H1 (cell line): ENCODE measurements around the gene TBC1D10A. TPM values are rescaled to one million over a fixed set of nuclear protein-coding genes. Genes with fewer than 3 reads are reported as not detected.

Experiments used
- CTCF ChIA-PET: fragments of 300-600 bp; sonication (Branson Sonifier 250); formaldehyde crosslinking; loops from one replicate; lab custom pipeline; 2021; ENCODE audit not compliant: partially characterized antibody; lab: Charles Lee
- POLR2A ChIA-PET: fragments of 300-600 bp; sonication (Branson Sonifier 250); formaldehyde crosslinking; loops from one replicate; lab custom pipeline; 2021; ENCODE audit warnings: inconsistent platforms; ENCODE audit not compliant: partially characterized antibody; lab: Charles Lee
- DNase-seq, 2 experiments: peaks; one replicate each; pipeline versions ENCODE4 v3.0.0 to v3.0.0-alpha.2; 2010 to 2022; ENCODE audit warnings: low spot score in 2 of 2, low read depth in 1 of 2, mixed read lengths in 1 of 2
- FAIRE-seq: peaks from 2 replicates; lab custom pipeline; 2011; peaks lifted over from hg19 to GRCh38; lab: Jason Lieb, UNC
- H2AFZ ChIP-seq: 2 replicates; pipeline ENCODE4 v1.8.1; 2012; ENCODE audit warnings: low read length, inconsistent platforms
- H2AK5ac ChIP-seq: 2 replicates; pipeline ENCODE4 v1.6.1; 2013; ENCODE audit warnings: low read depth, low read length
- H2BK120ac ChIP-seq: replicated peaks from 2 replicates; pipeline ENCODE3; 2013; ENCODE audit warnings: low read depth, low read length, inconsistent platforms
- H2BK12ac ChIP-seq: 2 replicates; pipeline ENCODE4 v1.6.1; 2013; ENCODE audit warnings: low read depth, low read length
- H2BK15ac ChIP-seq: 2 replicates; pipeline ENCODE4 v1.6.1; 2013; ENCODE audit warnings: low read length
- H2BK20ac ChIP-seq: 2 replicates; pipeline ENCODE4 v1.6.1; 2013; ENCODE audit warnings: low read length
- H2BK5ac ChIP-seq: 2 replicates; pipeline ENCODE4 v1.6.1; 2013; ENCODE audit warnings: low read depth, low read length
- H3K14ac ChIP-seq: 2 replicates; pipeline ENCODE4 v1.6.1; 2013; ENCODE audit warnings: inconsistent platforms; ENCODE audit not compliant: insufficient read length
- H3K18ac ChIP-seq: 2 replicates; pipeline ENCODE4 v1.6.1; 2013; ENCODE audit warnings: low read length; ENCODE audit errors: extremely low read depth
- H3K23ac ChIP-seq: 2 replicates; pipeline ENCODE4 v1.6.1; 2013; ENCODE audit warnings: inconsistent platforms; ENCODE audit not compliant: insufficient read length
- H3K23me2 ChIP-seq: 2 replicates; pipeline ENCODE4 v1.6.1; 2013; ENCODE audit warnings: low read depth, low read length
- H3K27ac ChIP-seq: 2 replicates; pipeline ENCODE4 v1.6.1; 2011; ENCODE audit warnings: low read depth, low read length, inconsistent platforms
- H3K27me3 ChIP-seq, 4 experiments: replicated peaks in 1 of 4; 1 replicate in 1 of 4; 2 replicates in 3 of 4; pipeline versions ENCODE4 v1.6.1 to v1.8.1; 2011 to 2013; ENCODE audit warnings: low read length in 3 of 4, mild to moderate bottlenecking in 3 of 4, inconsistent platforms in 2 of 4, mixed read lengths in 2 of 4, moderate library complexity in 1 of 4; ENCODE audit not compliant: control insufficient read depth in 3 of 4, insufficient read depth in 3 of 4; ENCODE audit errors: extremely low read depth in 1 of 4
- H3K36me3 ChIP-seq, 4 experiments: 2 replicates each; pipeline versions ENCODE4 v1.6.1 to v1.8.1; 2011 to 2013; ENCODE audit warnings: mild to moderate bottlenecking in 4 of 4, low read length in 3 of 4, moderate library complexity in 2 of 4, control low read depth in 1 of 4, inconsistent platforms in 1 of 4; ENCODE audit not compliant: insufficient read depth in 4 of 4, control insufficient read depth in 2 of 4
- H3K4ac ChIP-seq: replicated peaks from 2 replicates; pipeline ENCODE3; 2013; ENCODE audit warnings: low read length, low read depth, mixed read lengths, inconsistent platforms; ENCODE audit not compliant: insufficient read length
- H3K4me1 ChIP-seq, 4 experiments: replicated peaks in 1 of 4; 1 replicate in 1 of 4; 2 replicates in 3 of 4; pipeline versions ENCODE4 v1.6.1 to v1.8.1; 2011 to 2013; ENCODE audit warnings: low read length in 3 of 4, inconsistent platforms in 2 of 4, mixed read lengths in 1 of 4; ENCODE audit not compliant: insufficient read depth in 4 of 4, control insufficient read depth in 3 of 4
- H3K4me2 ChIP-seq, 2 experiments: 2 replicates each; pipeline versions ENCODE4 v1.6.1 to v1.8.1; 2011 to 2013; ENCODE audit warnings: low read depth in 2 of 2, low read length in 2 of 2, control low read depth in 1 of 2, inconsistent platforms in 1 of 2, mild to moderate bottlenecking in 1 of 2; ENCODE audit not compliant: insufficient read depth in 1 of 2
- H3K4me3 ChIP-seq, 4 experiments: fragments of 200-600, 300-600 bp in 1 of 4; sonication (generic), shearing (Covaris generic), sonication (Bioruptor Twin) in 1 of 4; 2 replicates each; pipeline versions ENCODE4 v1.5.1 to v1.8.1; 2011 to 2016; ENCODE audit warnings: low read length in 4 of 4, low read depth in 3 of 4, control low read depth in 2 of 4, inconsistent platforms in 2 of 4, mild to moderate bottlenecking in 2 of 4, mixed read lengths in 1 of 4, moderate library complexity in 1 of 4; ENCODE audit not compliant: insufficient read depth in 2 of 4; ENCODE audit errors: extremely low read depth in 1 of 4
- H3K56ac ChIP-seq: replicated peaks from 2 replicates; pipeline ENCODE3; 2013; ENCODE audit warnings: low read depth, mild to moderate bottlenecking, mixed read lengths, low read length, inconsistent platforms; ENCODE audit not compliant: insufficient read length
- H3K79me1 ChIP-seq: 2 replicates; pipeline ENCODE4 v1.6.1; 2013; ENCODE audit warnings: low read depth, low read length, control low read depth
- H3K79me2 ChIP-seq, 2 experiments: 2 replicates each; pipeline versions ENCODE4 v1.6.1 to v1.8.1; 2012 to 2013; ENCODE audit warnings: low read length in 2 of 2, mild to moderate bottlenecking in 2 of 2, inconsistent platforms in 1 of 2; ENCODE audit not compliant: insufficient read depth in 2 of 2, control insufficient read depth in 1 of 2
- H3K9ac ChIP-seq, 4 experiments: replicated peaks in 1 of 4; 1 replicate in 1 of 4; 2 replicates in 3 of 4; pipeline versions ENCODE4 v1.6.1 to v1.8.1; 2011 to 2013; ENCODE audit warnings: low read depth in 3 of 4, low read length in 3 of 4, control low read depth in 2 of 4, mild to moderate bottlenecking in 2 of 4, moderate library complexity in 2 of 4, inconsistent platforms in 1 of 4; ENCODE audit errors: extremely low read depth in 1 of 4
- H3K9me3 ChIP-seq, 2 experiments: 2 replicates each; pipeline versions ENCODE4 v1.6.1 to v1.8.1; 2012 to 2013; ENCODE audit warnings: mild to moderate bottlenecking in 2 of 2, moderate library complexity in 2 of 2, control low read depth in 1 of 2, inconsistent platforms in 1 of 2, low read depth in 1 of 2, low read length in 1 of 2, mixed read lengths in 1 of 2; ENCODE audit not compliant: insufficient read depth in 2 of 2
- H4K20me1 ChIP-seq, 2 experiments: replicated peaks in 1 of 2; 2 replicates each; pipeline versions ENCODE3 to v1.8.1; 2011 to 2013; ENCODE audit warnings: inconsistent platforms in 2 of 2, low read length in 2 of 2, mild to moderate bottlenecking in 1 of 2; ENCODE audit not compliant: insufficient read depth in 2 of 2, control insufficient read depth in 1 of 2
- H4K5ac ChIP-seq: 2 replicates; pipeline ENCODE4 v1.6.1; 2013; ENCODE audit warnings: low read length, low read depth, mixed read lengths, inconsistent platforms; ENCODE audit not compliant: insufficient read length
- H4K8ac ChIP-seq: 2 replicates; pipeline ENCODE4 v1.8.0; 2013; ENCODE audit warnings: mild to moderate bottlenecking, moderate library complexity, low read length, inconsistent platforms; ENCODE audit not compliant: insufficient read depth; ENCODE audit errors: extremely low read depth
- H4K91ac ChIP-seq: replicated peaks from 2 replicates; pipeline ENCODE3; 2013; ENCODE audit warnings: low read length, mixed read lengths, inconsistent platforms; ENCODE audit not compliant: insufficient read length
- BACH1 ChIP-seq: IDR thresholded peaks from 2 replicates; pipeline ENCODE4 v1.6.1; 2012; ENCODE audit warnings: low read length, improper control_type of control experiment
- BCL11A ChIP-seq, 2 experiments: IDR thresholded peaks; one replicate each; pipeline ENCODE4 v1.6.1; 2011; ENCODE audit warnings: low read depth in 2 of 2, low read length in 2 of 2, mild to moderate bottlenecking in 2 of 2
- CBX8 ChIP-seq: fragments of 300-800, 300-1000 bp; sonication (generic); IDR thresholded peaks from 2 replicates; pipeline ENCODE4 v1.7.1; 2016; ENCODE audit warnings: low read depth, low read length, borderline replicate concordance
- CEBPB ChIP-seq: IDR thresholded peaks from 2 replicates; pipeline ENCODE4 v1.6.1; 2012; ENCODE audit warnings: low read depth, low read length
- MAFK ChIP-seq: IDR thresholded peaks from 2 replicates; pipeline ENCODE4 v1.6.1; 2012; ENCODE audit warnings: low read depth, mild to moderate bottlenecking, improper control_type of control experiment, low read length
- RAD21 ChIP-seq, 2 experiments: IDR thresholded peaks in 1 of 2; conservative IDR thresholded peaks in 1 of 2; 2 replicates each; pipeline ENCODE4 v1.6.1; 2011; ENCODE audit warnings: low read depth in 2 of 2, low read length in 2 of 2, improper control_type of control experiment in 1 of 2, inconsistent platforms in 1 of 2, mild to moderate bottlenecking in 1 of 2, moderate library complexity in 1 of 2
- RNF2 ChIP-seq: fragments of 200-900, 300-1000 bp; sonication (generic); IDR thresholded peaks from 2 replicates; pipeline ENCODE4 v1.7.1; 2016; ENCODE audit warnings: borderline replicate concordance, low read depth, mild to moderate bottlenecking, antibody characterized with exemption, low read length; ENCODE audit not compliant: poor library complexity, severe bottlenecking; ENCODE audit errors: missing control alignments
- TCF12 ChIP-seq: IDR thresholded peaks from 2 replicates; pipeline ENCODE4 v1.6.1; 2011; ENCODE audit warnings: low read depth, mild to moderate bottlenecking, low read length
- USF2 ChIP-seq: IDR thresholded peaks from 2 replicates; pipeline ENCODE4 v1.6.1; 2011; ENCODE audit warnings: low read length, improper control_type of control experiment
- ZNF274 ChIP-seq: IDR thresholded peaks from 2 replicates; pipeline ENCODE4 v1.7.0; 2012; ENCODE audit warnings: low read length, borderline replicate concordance; ENCODE audit errors: extremely low read depth
- WGBS, 2 experiments: shearing (Covaris generic) in 1 of 2; methylation state at CpG; one replicate each; pipeline versions ENCODE4 v1.1.6 to v1.1.7; 2013 to 2015; ENCODE audit warnings: low lambda C conversion rate in 2 of 2, mixed read lengths in 2 of 2, inconsistent platforms in 1 of 2, low coverage in 1 of 2, missing lambda C conversion rate in 1 of 2; ENCODE audit not compliant: insufficient replicate concordance in 2 of 2, insufficient coverage in 1 of 2, insufficient read length in 1 of 2; ENCODE audit errors: extremely low coverage in 1 of 2, missing lambda C conversion rate in 1 of 2; 5-methylcytosine and 5-hydroxymethylcytosine counted together
- polyA plus RNA-seq, 7 experiments: library from polyadenylated mRNA; depleted of rRNA in 3 of 7; stranded (reverse) in 5 of 7; unstranded in 2 of 7; fragments of >200 nt in 5 of 7; fragments of 200-250 nt in 2 of 7; gene quantifications; 1 replicate in 5 of 7; 2 replicates in 1 of 7; 4 replicates in 1 of 7; pipeline versions ENCODE4 v1.2.1 to v1.2.3, GENCODE V29; 2011 to 2013; ENCODE audit warnings: missing spikeins in 2 of 7, mixed read lengths in 2 of 7
- total RNA-seq: library from RNA; stranded (reverse); fragmentation: NEBNext Ultra II Directional; extraction: Animal tissue kit (Norgen Biotek cat#: 25700); gene quantifications from 2 replicates; pipeline ENCODE4 v1.2.1, GENCODE V29; 2021
- TF ChIP-seq, protein P1 (sequence below): IDR thresholded peaks from 2 replicates; pipeline ENCODE4 v1.6.1; 2012; ENCODE audit warnings: inconsistent platforms

TBC1D10A gene
- total and polyA plus RNA-seq, 2 of the 8 experiments (the other 6 are each of a cell fraction or from before 2014, with no cell fraction given): 5.4 to 7.0 TPM

GRCh38 chr22:30275625-30276024 lies 51.1 kb downstream of the TBC1D10A start:
- no peaks in the 10 kb centered on the region for H3K79me1 ChIP-seq
- DNase-seq (no peak), FAIRE-seq (peak; percentile 81)
- H3K4me1 ChIP-seq: peaks cover 0 to 10% (median 3%) of the 10 kb centered on the region in 4 experiments; a peak in 3 of 7 replicates
- no peak overlapping the region for H3K56ac ChIP-seq
- H4K20me1 ChIP-seq: no peaks in the 10 kb centered on the region
- 0 out of 2 replicates have a peak overlapping the region, but pooled peaks have one; percentile 72 for H2BK15ac ChIP-seq
- no peaks in the 10 kb centered on the region for H3K79me2 ChIP-seq
- no peak overlapping the region; the same call in 1 of the 2 replicates for H2AK5ac ChIP-seq
- H4K8ac ChIP-seq: peak overlapping the region; percentile 54; the same call in 1 of the 2 replicates
- H3K9ac ChIP-seq: no peak overlapping the region
- H3K4ac ChIP-seq: no peak overlapping the region
- H2BK20ac ChIP-seq: no peak overlapping the region
- no peaks in the 10 kb centered on the region; a peak in 1 of 7 replicates for H3K27me3 ChIP-seq
- no peak overlapping the region for H3K4me2 ChIP-seq
- H4K91ac ChIP-seq: no peak overlapping the region
- no peaks in the 10 kb centered on the region for H3K36me3 ChIP-seq
- WGBS, 2 experiments: 91% methylated on average over 8 of the region's 8 CpGs; no CpG with 5 or more reads in 1 of the 2 experiments
- H3K18ac ChIP-seq: no peak overlapping the region
- peak overlapping the region; percentile 86 for H2AFZ ChIP-seq
- no peaks in the 10 kb centered on the region for H3K9me3 ChIP-seq
- 0 out of 2 replicates have a peak overlapping the region, but pooled peaks have one; percentile 94 for H2BK12ac ChIP-seq
- no peak overlapping the region for H3K14ac ChIP-seq
- H2BK120ac ChIP-seq: no peak overlapping the region
- no peaks in the 10 kb centered on the region; the same call in 1 of the 2 replicates for H3K23me2 ChIP-seq
- ChIA-PET CTCF (interaction anchor here (1.6 to 5.3 kb wide), 3 partner anchors 12 to 15 kb away, joined by 6 to 35 read pairs (median 6); partner anchors contain the start of gene CASTOR1), POLR2A (interaction anchor here (1.0 to 1.4 kb wide), 2 partner anchors 15 to 160 kb away, joined by 3 to 4 read pairs; no protein-coding TSS in a partner anchor)
- H3K23ac ChIP-seq: no peak overlapping the region
- no peak overlapping the region for H3K4me3 ChIP-seq
- no peak overlapping the region for H4K5ac ChIP-seq
- no peak overlapping the region for H3K27ac ChIP-seq
- no peak overlapping the region; the same call in 1 of the 2 replicates for H2BK5ac ChIP-seq
- TF ChIP-seq MAFK (no peak), RNF2 (no peak), TCF12 (no peak), CBX8 (no peak), USF2 (0 out of 2 replicates have a peak, but pooled peaks have one; percentile 10), CEBPB (no peak), ZNF274 (no peak), BCL11A (IDR thresholded peaks at IDR 0.05; ENCODE audit: low read depth in 2 of 2, low read length in 2 of 2) (no peak), BACH1 (no peak), RAD21 (IDR thresholded peaks at IDR 0.05 in 1 of 2, conservative IDR thresholded peaks at IDR 0.05 in 1 of 2; ENCODE audit: low read depth in 2 of 2, low read length in 2 of 2) (no peak)
- TF ChIP-seq, protein P1, sequence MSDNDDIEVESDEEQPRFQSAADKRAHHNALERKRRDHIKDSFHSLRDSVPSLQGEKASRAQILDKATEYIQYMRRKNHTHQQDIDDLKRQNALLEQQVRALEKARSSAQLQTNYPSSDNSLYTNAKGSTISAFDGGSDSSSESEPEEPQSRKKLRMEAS: peak; percentile 41; the same call in 1 of the 2 replicates
